GM12875 (cell line): ENCODE data around the gene FNDC8.
"Not testable (repeated sequence)": the region's sequence is repeated elsewhere in the genome, so short reads cannot be mapped to it uniquely, and the experiment has no call there.

Source experiments
- H3K4me3 ChIP-seq: one replicate; pipeline ENCODE4 v1.5.1; 2011; ENCODE audit warnings: low read depth, low read length, control low read depth
- CTCF ChIP-seq: IDR thresholded peaks from 2 replicates; pipeline ENCODE4 v1.5.1; 2011; ENCODE audit warnings: low read depth, mild to moderate bottlenecking, control low read depth, inconsistent platforms, low read length, moderate library complexity, borderline replicate concordance; ENCODE audit not compliant: insufficient read depth

Gene FNDC8

GRCh38 chr17:35146214-35146833 lies 24.9 kb downstream of the FNDC8 start:
- TF ChIP-seq CTCF = no peak
- H3K4me3 ChIP-seq = no peak overlapping the region

- no peak within 1 kb of the TSS for H3K4me3 ChIP-seq
- TF ChIP-seq CTCF = no peak
These were observed 26.0 kb downstream of the FNDC8 start, which contains the start of gene UNC45B for GRCh38 chr17:35147375-35147905. Gene UNC45B, plus strand, starts transcription at chr17:35147817. Its CDS starts 447 bp downstream, at chr17:35148264.

GRCh38 chr17:35148144-35148543 lies 26.7 kb downstream of the FNDC8 start:
- TF ChIP-seq CTCF = no peak

GRCh38 chr17:35149941-35150340 lies 28.5 kb downstream of the FNDC8 start:
- H3K4me3 ChIP-seq = no peak overlapping the region
- no peak for TF ChIP-seq CTCF

More at GRCh38 chr17:35148144-35148543, 26.7 kb downstream of the FNDC8 start:
- H3K4me3 ChIP-seq = no peak overlapping the region

GRCh38 chr17:35151080-35151479 lies 29.7 kb downstream of the FNDC8 start:
- not testable (repeated sequence) for H3K4me3 ChIP-seq

GRCh38 chr17:35152421-35153140 lies 31.2 kb downstream of the FNDC8 start:
- TF ChIP-seq CTCF = no peak
- no peak overlapping the region for H3K4me3 ChIP-seq

- TF ChIP-seq CTCF = no peak
- no peak overlapping the region for H3K4me3 ChIP-seq
These were observed 33.1 kb downstream of the FNDC8 start for GRCh38 chr17:35154196-35155165.
